Ammon's horn (tissue), 1 donor: ENCODE measurements around the gene RHBDF2.

Source experiments
- DNase-seq: peaks from one replicate; pipeline ENCODE4 v3.0.0-alpha.2; 2016; ENCODE audit warnings: low spot score

RHBDF2 gene

GRCh38 chr17:76478730-76479514 lies 22.3 kb downstream of the RHBDF2 start:
- DNase-seq = no peak

GRCh38 chr17:76478097-76478496 lies 23.1 kb downstream of the RHBDF2 start:
- no peak for DNase-seq

- DNase-seq = no peak
Measured at GRCh38 chr17:76477576-76477975, 23.6 kb downstream of the RHBDF2 start.

- no peak for DNase-seq
Measured at GRCh38 chr17:76476736-76477135, 24.5 kb downstream of the RHBDF2 start.

GRCh38 chr17:76475302-76475701 lies 25.9 kb downstream of the RHBDF2 start:
- no peak for DNase-seq

GRCh38 chr17:76474894-76475293 lies 26.3 kb downstream of the RHBDF2 start:
- no peak for DNase-seq

GRCh38 chr17:76474238-76474637 lies 27.0 kb downstream of the RHBDF2 start:
- no peak for DNase-seq

GRCh38 chr17:76473541-76473985 lies 27.7 kb downstream of the RHBDF2 start:
- DNase-seq = no peak

GRCh38 chr17:76472726-76473125 lies 28.5 kb downstream of the RHBDF2 start:
- no peak for DNase-seq

- no peak for DNase-seq
Measured at GRCh38 chr17:76472258-76472645, 29.0 kb downstream of the RHBDF2 start.

GRCh38 chr17:76471498-76472257 lies 29.5 kb downstream of the RHBDF2 start:
- no peak for DNase-seq

- DNase-seq = no peak
Measured at GRCh38 chr17:76469991-76470739, 31.1 kb downstream of the RHBDF2 start.

- no peak for DNase-seq
Measured at GRCh38 chr17:76469076-76469990, 31.9 kb downstream of the RHBDF2 start.

- no peak for DNase-seq
Measured at GRCh38 chr17:76468634-76469010, 32.6 kb downstream of the RHBDF2 start.

GRCh38 chr17:76467809-76468633 lies 33.2 kb downstream of the RHBDF2 start:
- no peak for DNase-seq

- DNase-seq = no peak
Measured at GRCh38 chr17:76467366-76467765, 33.9 kb downstream of the RHBDF2 start, which contains the start of gene AANAT. Gene AANAT, plus strand, starts transcription at chr17:76467603. Its CDS starts 1,144 bp downstream, at chr17:76468747.

- no peak for DNase-seq
Measured at GRCh38 chr17:76466775-76467130, 34.5 kb downstream of the RHBDF2 start.

GRCh38 chr17:76462556-76463290 lies 38.5 kb downstream of the RHBDF2 start:
- no peak for DNase-seq

GRCh38 chr17:76461765-76462555 lies 39.3 kb downstream of the RHBDF2 start:
- no peak for DNase-seq
